CD4-positive, alpha-beta T cell treated with Interleukin-10 for 1 hour (primary cell): Measurements from ENCODE around the gene EPB41L3.

Experiments
- DNase-seq: peaks from one replicate; pipeline ENCODE4 v3.0.0-alpha.2; 2020

Gene EPB41L3

DNA sequence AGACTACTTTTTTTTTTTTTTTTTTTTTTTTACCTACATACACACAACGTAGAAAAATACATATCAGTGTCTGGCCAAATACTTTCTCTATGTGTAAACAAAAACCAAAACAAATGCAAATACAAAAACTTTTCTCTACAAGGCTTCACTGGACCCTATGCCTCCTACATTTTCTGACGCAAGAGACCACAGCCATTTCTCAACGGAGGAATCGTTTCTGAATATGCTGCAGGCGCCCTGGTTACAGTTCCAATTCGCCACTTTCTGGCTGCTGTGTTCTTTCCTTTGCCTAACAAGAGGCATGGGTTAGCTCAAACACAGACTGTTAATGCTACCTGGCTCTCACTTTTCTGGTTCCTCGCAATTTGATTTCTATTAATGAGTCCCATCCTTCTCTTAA, 96.4 kb downstream of the EPB41L3 start:
- no peak for DNase-seq

DNA sequence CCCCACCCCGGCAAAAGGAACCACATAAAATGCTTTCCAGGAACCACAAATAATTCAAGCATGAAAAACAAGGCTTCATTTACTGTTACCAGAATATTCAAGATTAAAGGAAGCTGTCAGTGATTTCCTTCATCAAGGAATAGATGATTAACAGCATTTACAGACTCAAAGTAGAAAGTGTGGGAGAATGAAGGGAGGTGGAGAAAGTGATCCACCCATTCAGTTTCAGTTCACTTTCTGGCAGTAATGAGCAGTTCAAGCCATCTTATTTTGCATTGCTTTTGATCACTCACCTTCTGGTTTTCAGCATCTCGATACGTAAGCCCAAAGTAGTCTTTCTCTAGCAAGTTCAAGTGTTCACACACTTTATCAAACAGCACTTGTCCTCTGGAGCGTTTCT, 99.0 kb downstream of the EPB41L3 start:
- no peak for DNase-seq

DNA sequence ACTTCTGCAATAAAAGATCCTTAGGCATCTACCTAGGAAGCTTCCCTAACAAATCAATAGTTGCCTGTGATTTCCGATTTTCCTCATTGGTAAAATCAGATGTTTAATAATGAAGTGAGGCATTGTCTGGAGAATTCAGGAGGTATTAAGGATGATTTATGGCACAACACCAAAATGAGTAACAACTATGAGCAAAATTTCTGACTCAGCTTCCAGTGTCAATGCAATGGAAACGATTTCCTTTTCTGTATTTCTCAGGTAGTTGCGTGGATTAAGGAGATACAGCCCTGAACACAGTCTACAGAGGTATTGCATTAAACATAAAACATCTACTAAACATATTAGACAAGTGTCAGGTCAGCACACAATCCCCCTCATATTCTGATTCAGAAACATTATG, 99.5 kb downstream of the EPB41L3 start:
- DNase-seq, result no peak

DNA sequence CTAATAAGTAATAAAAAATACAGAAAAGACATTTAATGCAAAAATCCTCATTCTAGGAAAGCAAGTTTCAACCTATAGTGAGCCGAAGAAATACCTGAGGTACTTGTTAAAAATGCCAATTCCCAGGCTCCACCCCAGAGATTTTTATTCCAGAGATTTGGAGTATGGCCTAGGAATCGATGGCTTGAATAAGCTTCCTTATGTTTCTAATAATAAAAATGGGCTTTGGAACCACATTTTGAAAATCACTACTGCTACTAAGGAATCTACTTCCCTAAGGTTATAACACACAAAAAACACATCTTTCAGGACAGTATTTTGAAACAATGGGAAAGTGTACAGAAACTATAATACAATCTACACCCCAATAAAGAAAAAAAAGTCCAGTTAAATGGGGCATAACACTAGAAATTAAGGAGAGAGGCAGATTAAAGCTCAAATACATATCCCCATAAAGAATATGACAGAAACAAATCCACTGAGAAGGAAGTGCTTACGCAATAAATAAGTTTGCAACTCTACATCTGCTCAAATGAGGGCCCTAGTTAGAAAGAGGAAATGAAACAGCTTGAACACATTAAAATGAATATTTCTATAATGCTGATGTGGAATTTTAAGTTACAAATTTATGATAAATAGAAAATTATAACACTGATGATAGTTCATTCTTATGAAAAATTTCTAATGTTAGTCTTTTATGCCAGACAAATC, 103.7 kb downstream of the EPB41L3 start:
- no peak for DNase-seq

DNA sequence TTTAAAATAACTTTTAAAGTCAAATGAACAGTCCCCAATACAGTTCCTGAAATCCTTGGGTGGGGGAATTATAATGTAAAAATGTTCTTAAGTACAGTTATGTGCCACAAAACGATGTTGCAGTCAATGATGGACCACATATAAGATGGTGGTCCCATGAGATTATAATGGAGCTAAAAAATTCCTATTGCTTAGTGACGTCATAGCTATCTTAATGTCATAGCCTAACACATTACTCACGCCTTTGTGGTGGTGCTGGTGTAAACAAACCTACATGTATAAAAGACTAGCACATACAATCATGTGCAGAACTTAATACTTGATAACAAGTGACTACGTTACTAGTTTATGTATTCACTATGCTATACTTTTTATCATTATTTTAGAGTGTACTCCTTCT, 109.4 kb downstream of the EPB41L3 start:
- DNase-seq, result no peak

- no peak for DNase-seq
Observed at GRCh38 chr18:5431836-5432575, 111.8 kb downstream of the EPB41L3 start.

GRCh38 chr18:5430131-5430530, 113.7 kb downstream of the EPB41L3 start:
- DNase-seq, result no peak

- no peak for DNase-seq
Observed at GRCh38 chr18:5429681-5430080, 114.1 kb downstream of the EPB41L3 start.

DNA sequence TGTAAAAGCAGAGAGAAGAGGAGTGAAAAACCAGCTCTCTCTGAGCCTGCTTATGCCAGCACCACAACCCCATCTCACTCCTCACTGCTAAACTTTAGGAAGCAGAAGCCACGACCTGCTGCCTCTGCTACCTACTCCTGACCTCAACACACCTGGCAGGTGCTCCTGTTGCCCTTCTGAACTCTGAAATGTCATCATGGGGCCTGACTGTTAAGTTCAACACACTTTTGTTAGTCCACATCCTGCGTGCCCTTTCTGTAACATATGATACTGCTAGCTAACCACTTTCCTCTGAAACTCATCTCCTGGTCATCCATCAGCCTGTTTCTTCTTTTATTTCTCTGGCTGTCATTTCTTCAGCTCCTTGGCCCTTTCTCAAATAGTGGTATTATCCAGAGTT, 118.1 kb downstream of the EPB41L3 start:
- no peak for DNase-seq

DNA sequence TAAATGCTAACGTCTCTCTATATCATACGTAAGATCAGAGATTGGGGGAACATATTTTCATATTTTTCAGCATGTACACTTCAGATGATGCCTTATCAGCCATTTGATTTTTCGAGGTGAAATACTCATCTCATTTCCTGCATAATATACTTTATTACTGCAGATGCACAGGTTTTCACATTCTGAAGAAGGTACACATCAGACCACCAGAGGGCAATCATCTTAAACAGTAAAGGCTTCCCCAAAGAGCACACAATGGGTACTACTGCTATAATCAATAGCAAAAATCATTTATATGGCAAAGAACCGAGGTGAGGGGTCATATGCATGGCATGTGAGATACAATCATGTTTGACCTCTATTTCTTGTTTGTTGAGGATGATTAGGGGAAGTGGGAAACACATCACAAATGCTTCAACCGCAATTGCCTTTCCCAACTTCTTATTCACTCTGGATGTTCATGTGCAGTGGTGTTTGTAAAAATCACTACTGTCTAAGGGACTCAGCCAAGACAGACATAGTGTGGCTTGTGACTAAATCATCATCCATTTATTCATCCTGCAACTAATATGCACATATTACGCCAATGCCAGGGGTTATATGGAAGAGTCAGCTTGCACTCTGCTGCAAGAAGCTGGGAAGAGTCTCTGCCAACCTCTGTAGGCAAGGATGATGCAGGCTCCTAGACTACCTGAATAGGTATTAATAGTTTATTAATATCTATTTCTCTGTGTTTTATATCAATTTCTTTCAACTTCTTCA, 118.7 kb downstream of the EPB41L3 start:
- DNase-seq, result peak; percentile 34

- DNase-seq, result no peak
Observed at GRCh38 chr18:5422626-5423025, 121.2 kb downstream of the EPB41L3 start.

GRCh38 chr18:5421981-5422380, 121.8 kb downstream of the EPB41L3 start:
- DNase-seq, result no peak

DNA sequence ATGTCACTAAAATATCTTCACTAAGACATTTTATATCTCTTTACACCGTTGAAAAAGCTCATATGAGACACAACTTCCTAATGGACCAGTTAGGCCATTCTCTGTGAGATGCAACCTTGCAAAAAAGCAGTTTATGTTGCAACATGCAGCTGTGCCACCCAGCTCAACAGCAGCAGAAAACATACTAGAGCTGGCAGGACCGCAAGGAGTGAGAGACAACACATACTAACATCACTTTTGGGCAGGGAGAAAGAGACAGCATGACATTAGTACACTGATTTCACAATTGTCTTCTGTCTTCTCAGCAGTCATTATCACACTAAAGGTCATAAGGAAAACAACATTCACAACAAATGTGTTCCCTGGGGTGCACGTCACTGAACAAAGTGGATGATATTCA, 122.9 kb downstream of the EPB41L3 start:
- no peak for DNase-seq

GRCh38 chr18:5419601-5420000, 124.2 kb downstream of the EPB41L3 start:
- DNase-seq, result no peak

DNA sequence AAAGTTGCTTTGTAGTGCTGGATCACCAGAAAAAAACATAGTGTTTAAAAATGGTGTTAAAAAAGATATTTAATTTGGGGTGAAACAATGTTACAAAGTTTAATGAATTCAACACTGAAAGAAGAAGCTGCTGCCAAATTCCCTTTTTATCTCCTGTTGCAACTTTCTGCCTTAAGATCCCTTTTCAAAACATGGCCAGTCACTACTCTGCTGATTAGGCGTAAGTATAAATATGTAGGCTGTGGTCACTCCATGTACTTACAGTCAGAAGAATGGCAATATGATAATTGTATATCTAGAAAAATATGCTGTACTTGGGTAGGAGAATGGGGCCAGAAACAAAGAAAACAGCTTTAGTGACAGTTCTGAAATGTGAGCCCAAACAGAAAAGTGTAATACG, 124.8 kb downstream of the EPB41L3 start:
- DNase-seq, result no peak

DNA sequence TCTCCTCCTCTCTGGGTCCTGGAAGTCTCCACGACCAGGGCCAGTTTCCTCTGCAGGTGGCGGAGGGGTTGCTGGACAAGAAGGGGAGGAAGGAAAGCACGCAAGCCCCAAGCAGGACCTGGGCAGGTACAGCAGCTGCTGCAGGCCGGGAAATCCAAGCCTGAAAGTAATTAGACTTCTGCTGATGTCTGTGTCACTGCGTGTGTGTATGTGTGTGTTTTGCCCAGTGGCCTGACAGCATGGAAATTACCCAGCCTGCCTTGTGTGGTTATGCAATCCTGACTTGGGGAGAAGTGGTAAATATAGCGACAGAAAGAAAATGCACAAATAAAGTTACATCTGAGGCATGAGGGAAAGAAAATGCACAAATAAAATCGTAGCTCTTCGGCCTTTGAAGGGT, 126.5 kb downstream of the EPB41L3 start:
- DNase-seq, result no peak

GRCh38 chr18:5416112-5416511, 127.7 kb downstream of the EPB41L3 start:
- DNase-seq, result no peak

GRCh38 chr18:5415665-5416064, 128.1 kb downstream of the EPB41L3 start:
- DNase-seq, result no peak

- DNase-seq, result no peak
Observed at GRCh38 chr18:5415031-5415430, 128.8 kb downstream of the EPB41L3 start.

DNA sequence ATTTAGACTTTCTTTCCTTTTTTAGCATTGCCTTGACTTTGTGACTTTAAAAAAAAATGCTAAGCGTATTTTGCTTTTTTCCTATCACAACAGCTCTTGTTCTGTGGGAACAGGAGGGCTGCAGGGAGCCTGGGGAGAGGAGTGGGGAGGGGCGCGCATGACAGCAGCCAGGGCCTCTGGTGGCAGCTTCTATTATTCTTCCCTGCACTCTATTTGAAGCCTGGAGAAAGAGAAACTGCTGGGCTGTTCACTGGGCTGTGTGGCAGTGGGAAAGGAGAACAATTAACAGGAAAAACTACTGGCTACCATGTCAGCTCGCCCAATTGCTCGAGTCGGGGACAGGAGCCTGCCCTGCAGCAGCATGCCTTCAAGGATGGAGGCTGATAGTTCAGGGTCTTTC, 129.3 kb downstream of the EPB41L3 start:
- DNase-seq, result no peak

DNA sequence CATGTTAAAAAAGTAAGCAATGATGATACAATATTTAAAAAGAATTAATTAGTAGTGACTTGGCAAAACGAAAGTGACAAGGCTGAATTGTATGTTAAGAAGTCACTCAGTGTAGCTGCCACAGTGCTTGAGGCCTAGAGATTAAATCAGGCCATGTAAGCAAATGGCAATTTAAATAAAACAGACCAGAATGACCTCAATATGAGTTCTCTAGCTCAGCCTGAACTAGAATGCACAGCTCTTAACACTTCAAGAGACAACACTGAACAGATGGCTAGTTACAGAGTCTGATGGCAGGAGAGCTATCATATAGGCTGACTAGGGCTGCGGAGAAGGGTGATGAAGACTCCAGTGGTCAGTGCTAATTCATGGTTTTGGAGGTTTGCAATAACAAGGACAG, 130.3 kb downstream of the EPB41L3 start:
- no peak for DNase-seq

DNA sequence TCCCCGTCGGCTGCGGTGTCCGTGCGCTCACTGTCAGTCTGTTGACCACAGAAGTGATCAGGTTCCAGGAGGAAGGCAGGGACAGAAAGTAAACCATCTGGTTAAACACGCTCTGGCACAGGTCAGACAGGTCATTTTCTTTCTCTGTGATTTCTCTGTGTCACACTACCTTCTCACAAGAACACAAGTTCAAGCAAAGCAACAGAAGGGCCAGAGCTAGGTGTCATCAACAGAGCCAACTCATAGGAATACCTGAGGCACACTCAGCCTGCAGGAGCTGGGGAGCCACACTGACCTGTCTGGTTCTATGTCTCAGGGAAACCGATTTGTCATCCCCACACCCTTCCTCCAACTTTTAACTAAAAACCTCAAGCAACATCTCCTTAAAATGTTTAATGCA, 133.2 kb downstream of the EPB41L3 start:
- DNase-seq, result no peak

DNA sequence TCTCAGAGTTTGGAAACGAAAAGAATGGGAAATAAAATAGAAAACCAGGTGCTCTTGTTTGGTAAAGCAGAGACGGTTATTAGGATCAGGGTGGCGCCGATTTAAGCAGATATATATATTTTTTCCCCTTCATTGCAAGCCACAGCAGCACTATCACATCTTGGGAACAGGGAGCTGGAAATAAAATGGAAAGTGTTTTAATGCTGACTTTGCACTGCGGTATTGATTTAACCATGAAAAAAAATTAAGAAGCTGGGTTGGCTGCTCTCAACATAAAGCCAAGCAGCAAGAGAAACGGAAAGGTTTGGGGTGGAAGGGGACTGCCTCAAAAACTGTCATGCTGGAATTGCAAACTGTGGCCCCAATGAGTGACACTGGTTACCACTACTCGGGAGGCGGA, 145.5 kb downstream of the EPB41L3 start:
- no peak for DNase-seq

DNA sequence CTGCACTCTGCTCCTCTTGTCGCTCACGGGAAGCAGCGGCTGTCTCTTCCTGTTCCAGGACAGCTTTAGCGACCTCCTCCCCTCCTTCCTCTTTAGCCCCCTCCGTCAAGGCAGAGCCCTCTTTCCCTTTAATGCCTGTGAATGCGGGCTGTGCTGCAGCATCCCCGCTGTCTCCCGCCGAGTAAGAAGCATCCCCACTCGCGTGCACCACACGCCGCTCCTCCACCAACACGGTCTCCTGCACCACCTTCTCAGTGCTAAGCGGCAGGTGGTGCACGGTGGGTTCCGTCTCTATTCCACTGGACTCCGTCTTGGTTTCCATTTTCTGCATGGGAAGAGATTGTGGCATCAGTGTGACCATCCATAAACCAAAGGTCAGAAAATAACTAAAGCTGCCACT, 146.7 kb downstream of the EPB41L3 start:
- DNase-seq, result no peak
